GM19468 (cell line): ENCODE data around the gene GSAP.
A peak's percentile ranks its signal among the peaks of the same experiment; 100 is the strongest.
"Not testable (repeated sequence)": the region's sequence is repeated elsewhere in the genome, so short reads cannot be mapped to it uniquely, and the experiment has no call there.

ENCODE experiments used
- ATAC-seq: cut with Tn5 transposase; IDR thresholded peaks from one replicate; pipeline ENCODE4 v1.9.1; 2021; ENCODE audit warnings: mild to moderate bottlenecking, moderate library complexity, moderate number of reproducible peaks; ENCODE audit not compliant: unreplicated experiment; ENCODE audit errors: extremely low read depth

Gene GSAP

DNA sequence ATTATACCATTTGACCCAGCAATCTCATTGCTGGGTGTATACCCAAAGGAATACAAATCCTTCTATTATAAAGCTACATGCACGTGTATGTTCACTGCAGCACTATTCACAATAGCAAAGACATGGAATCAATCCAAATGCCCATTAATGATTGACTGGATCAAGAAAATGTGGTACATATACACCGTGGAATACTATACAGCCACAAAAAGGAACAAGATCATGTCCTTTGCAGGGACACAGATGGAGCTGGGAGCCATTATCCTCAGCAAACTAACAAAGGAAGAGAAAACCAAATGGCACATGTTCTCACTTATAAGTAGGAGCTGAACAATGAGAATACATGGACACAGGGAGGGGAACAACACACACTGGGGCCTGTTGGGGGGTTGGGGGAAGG, 82.1 kb downstream of the GSAP start:
- ATAC-seq: not testable (repeated sequence)

DNA sequence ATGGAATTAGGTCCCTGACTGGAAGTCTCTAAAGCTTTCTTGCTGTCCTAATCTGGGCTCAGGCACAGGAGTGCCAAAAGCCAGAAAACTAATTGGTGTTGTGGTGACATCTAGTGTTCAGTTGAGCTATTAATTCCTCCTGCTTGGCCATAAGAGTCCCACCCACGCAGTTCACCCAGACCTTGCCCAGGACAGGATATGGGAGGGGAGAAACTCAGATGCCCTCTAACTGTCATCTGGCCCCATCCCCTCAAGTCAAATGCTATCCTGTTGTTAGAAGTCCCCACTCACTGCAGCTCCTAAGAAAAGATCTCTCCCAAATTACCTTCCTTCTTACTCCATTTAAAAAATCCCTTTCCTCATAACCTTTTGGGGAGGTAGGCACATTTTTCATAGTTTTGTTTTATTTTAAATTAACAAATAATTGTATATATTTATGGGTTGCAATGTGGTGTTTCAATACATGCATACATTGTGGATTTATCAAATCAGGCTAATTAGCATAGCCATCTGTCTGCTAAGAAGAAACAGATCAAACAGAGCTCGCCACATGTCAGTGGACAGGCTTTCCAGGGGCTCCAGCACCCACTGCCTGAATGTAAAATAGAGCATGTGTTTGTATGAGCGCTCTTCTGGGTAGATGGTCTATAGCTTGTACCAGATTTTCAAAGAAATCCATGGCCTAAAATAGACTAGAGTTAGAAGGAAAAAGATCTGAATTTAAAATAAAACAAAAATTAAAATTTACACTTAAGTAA, 84.0 kb downstream of the GSAP start:
- ATAC-seq: peak; percentile 40

DNA sequence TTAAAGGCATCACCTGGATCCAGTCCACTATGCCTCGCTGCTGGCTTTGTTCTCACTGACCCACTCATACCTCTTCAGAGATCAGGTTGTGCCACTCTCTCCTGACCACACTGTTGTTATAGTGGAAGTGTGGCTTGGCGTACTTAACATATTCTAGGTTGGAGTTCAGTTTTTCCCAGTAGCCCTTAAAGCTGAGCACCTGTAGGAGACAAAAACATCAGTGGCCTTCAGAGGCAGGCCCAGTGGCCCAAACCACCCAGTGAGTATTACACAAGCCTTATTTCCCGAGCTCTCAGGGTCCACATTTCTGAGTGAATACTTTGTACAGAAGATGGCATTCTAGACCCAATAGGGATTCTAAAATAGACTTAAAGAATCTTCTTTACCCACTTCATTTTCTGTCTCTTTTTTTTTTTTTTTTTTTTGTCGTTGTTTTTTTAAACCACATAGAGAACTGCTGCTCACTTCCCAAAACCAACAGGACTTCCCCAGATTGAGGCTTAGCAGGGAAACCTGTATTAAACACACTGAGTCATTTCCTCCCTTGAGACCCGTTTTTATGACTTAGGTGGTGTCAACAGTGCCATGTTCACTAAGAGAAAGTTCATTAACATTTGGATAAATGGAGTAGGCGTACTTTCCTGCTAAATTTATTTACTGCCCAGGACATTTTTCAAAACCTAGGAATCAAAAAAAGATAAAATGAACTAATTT, 85.8 kb downstream of the GSAP start:
- no peak for ATAC-seq

DNA sequence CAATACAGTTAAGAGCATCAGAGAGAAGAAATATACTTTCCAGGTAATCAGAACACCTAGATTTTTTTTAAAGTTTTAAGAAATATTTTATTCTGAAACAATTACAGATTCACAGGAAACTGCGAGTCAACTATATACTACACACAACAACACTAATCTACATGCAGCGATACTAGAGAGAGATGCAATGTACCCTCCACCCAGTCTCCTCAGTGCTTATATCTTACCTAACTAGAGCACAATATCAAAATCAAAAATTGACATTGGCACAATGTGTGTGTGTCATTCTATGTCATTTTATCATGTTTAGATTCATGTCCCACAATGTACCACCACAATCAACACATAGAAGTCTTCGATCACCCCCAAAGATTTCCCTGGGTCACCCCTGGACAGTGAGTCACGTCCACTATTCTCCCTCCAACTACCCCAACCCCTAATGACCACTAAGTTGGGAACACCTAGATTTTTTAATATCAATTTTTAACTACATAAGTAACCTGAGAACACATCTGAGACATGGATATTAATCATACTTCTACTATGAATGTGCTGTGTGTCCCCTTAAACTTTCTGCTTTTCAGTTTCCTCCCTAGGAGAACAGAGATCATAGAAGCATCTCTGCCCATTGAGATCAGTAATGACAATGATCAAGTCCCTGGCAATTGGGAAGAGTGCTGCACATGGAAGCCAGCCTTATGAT, 86.5 kb downstream of the GSAP start:
- no peak for ATAC-seq

GRCh38 chr7:77328669-77329068, 87.5 kb downstream of the GSAP start:
- no peak for ATAC-seq

- ATAC-seq: no peak
Measured at GRCh38 chr7:77327932-77328628, 88.1 kb downstream of the GSAP start.

DNA sequence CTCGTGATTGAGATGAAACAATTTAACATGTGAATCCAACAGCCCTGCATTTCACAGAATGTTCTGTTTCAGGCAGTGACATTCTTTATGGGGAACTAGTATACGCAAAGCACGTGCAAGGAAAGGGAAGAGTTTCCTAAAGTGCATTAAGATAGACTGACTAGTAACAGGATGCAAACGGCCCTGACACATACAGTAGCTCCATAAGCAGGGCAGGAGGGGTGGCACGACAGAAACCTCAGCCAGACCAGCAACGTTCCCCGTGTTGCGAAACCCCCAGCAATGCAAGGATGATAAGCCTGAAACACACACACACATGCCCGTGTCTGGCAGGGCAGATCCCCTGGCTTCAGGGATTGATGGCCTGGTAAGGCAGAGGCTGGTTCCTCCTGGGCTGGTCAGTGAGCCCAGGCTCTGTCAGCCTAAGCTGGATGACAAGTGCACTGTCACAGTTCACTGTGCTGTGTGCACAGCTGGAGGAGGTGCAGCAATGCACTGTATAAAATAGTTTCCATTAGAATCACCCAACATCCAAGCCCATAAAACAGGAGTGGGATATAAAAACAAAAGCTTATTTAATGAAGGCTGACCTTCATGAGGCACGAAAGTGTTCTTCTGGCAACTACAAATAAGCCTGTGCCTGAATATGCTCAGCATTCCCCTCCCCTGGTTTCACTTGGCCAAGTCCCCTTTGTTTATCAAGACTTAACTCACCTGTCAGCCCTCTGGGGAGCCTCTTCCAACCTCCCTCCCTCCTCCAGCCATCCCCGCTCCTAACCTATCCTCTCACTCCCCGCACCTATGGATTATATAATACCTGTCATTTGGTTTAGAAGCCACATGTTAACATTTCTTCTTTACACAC, 88.8 kb downstream of the GSAP start:
- no peak for ATAC-seq

DNA sequence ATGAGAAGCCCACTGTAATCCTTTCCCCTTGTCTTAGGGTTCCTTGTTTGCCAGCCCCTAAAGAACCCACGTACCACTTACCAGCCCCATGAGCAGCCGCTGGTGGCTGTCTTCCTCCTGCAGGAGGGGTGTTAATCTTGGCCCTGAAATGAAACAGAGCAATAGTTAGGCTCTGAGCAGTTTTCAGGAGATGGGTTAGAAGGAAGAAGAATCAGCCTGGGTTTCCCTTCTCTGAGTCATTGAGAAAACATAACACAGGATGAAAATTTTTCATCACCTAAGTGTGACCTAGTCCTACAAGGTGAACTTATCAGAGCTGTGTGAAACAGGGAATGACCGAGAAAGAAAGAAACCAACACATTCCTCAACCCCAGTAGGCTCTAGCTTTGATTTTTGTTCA, 90.0 kb downstream of the GSAP start:
- ATAC-seq: no peak

DNA sequence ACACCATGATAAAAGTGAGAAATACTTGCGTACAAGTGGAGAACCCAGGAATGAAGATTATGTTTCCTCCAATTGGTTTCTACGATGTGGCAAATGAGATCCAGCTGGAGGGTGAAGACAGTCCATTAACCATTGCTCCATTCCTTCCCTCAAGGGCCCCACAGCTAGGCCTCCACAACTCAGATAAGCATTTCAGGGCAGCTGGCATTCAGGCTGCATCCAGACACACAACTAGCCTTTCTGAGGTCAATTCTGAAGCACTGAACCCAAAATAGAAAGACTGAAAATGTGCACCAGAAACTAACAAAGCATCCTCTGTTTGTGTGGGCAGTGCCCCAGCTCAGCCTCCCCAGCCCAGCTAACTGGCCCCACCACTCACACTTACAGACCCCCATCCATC, 94.8 kb downstream of the GSAP start:
- ATAC-seq: no peak

GRCh38 chr7:77320714-77321113, 95.4 kb downstream of the GSAP start:
- no peak for ATAC-seq

- no peak for ATAC-seq
Measured at GRCh38 chr7:77320137-77320536, 96.0 kb downstream of the GSAP start.

- ATAC-seq: no peak
Measured at GRCh38 chr7:77318019-77318418, 98.1 kb downstream of the GSAP start.

DNA sequence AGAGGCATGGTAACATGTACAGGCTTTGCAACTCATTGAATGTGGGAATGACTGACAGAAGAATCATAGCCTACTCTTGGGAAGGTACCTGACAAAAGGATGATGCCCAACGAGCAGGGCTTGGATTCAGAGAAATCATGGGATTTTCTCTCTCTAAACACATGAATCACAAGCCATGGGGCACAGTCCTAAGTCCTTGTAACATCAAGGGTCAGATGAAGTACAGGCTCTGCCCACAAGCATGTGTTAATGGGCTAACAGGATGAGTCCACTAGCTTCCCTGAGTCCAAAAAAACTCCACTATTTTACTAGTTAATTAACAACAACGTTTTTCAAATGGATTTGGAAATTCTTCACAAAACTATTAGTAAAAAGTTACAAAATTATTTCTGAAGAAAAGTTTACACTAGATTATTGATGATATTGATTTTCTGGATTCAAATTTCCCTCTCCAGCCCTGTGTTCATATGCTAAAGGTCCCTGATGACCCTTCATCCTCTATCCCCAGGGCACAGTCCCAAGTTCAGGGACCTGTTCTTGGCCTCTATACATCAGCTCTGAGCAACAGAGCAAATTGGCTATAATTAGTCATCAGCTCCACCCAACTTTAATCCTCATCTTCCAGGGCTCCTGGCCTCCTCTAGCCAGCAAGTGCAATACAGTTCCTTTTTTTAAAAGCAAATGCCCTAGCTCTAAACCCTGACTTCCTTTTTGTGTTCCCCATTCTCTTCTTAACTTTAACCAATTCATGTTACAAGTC, 99.8 kb downstream of the GSAP start:
- no peak for ATAC-seq

DNA sequence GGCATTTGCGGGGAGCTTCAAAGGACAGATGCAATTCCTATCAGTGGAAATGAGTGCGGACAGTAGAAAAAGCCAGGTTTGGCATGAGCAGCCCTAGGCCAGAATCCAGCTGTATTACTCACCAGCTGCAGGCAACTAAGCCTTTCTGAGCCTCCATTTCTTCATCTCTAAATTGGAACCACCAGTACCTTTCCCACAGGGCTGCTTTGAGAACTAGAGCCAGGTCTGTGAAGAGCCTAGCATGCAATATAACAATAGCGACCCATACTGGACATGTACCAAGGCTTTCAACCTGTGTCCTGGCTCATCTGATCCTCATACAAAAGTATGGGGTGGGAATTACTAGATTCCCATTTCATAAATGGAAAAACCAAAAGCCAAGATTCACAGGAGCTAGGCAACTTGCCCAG, 101.0 kb downstream of the GSAP start:
- ATAC-seq: no peak

DNA sequence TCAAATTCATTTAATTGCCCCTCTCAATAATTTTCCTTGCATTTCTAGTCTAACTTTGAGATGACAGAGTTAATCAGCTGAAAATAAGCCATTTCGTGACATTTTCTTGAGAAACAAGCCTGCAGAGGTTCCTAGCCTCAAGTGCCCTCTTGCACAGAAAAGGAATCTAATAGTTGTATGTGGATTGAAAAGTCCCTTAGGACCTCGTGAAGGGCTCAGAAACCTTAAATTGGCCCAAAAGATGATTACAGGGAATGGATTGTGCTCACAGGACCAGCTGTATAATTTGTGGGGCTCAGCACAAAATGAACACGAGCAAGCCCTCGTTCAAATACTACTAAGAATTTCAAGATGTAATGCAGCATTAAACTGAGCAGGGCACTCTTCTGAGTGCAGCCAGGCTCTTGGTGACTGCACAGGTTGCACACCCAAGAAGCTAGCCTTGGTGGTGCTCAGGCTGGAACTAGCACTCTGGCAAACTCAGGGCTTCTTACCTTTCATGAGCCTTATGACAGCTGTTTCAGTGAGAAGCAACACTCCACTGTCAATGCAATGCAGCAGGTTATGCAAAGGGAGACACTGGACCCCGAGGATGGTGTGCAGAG, 102.2 kb downstream of the GSAP start:
- no peak for ATAC-seq

DNA sequence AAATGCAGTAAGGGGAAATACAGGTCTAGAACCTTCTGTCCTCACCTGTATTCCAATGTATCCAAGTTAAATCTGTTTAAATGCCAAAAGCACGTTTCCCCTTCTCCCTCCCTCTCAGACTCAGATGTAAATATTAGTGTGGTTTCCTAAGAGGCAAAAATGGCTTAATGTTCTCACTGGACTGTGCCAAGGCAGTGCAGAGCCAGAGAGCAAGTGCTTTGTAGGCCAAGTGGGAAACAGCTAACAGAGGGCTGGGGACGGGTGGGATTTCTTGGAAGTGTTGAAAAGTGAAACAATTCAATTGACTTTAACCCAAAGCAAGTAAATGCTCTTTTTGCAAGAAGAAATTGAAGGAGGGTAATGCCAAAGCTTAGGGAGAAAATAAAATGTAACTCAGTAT, 103.1 kb downstream of the GSAP start:
- no peak for ATAC-seq

DNA sequence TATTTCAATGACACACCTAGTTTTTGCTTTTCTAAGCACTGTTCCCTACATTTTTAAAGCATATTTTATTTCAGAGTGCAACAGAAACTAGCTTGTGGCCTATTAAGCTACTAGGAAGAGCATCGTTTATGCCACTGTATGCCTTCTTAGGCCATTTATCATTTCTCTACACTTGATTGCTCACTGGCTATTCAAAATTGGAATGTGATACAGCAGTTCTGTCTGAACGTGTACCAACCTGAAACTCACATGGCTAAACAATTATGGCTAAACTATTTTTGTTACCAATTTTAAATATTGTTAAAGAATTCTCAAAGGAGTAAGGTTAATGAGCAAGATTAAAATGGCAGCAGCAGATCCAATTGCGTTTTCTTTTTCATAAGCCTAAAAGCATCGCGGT, 105.2 kb downstream of the GSAP start:
- no peak for ATAC-seq

- ATAC-seq: no peak
Measured at GRCh38 chr7:77309714-77310220, 106.4 kb downstream of the GSAP start.
